K562 (cell line): ENCODE measurements around the gene MAP1S. TPM values are rescaled to one million over a fixed set of nuclear protein-coding genes. Genes with fewer than 3 reads are reported as not detected.

Experiments
- ATAC-seq: fragments of 200-7000 bp; cut with Tn5 transposase; 3 replicates; pipeline ENCODE4 v1.9.1; 2020; ENCODE audit warnings: moderate library complexity
- BruUV-seq: library from RNA; stranded (reverse); fragments of 400-500 nt; replicated peaks from 2 replicates; lab custom pipeline; 2021; lab: Mats Ljungman, UMichigan
- CTCF ChIA-PET: fragments of 300-600 bp; formaldehyde crosslinking; extraction: SDS; loops from one replicate; lab custom pipeline; 2021; ENCODE audit warnings: low intra/inter-chr PET ratio; lab: Yijun Ruan, JAX
- POLR2A ChIA-PET: fragments of 300-600, 350-650 bp; sonication (Branson Sonifier 250); formaldehyde crosslinking; extraction: SDS; loops from one replicate; lab custom pipeline; 2021; ENCODE audit warnings: antibody characterized with exemption, inconsistent platforms; lab: Yijun Ruan, JAX
- DNase-seq, 4 experiments: peaks; one replicate each; pipeline versions ENCODE4 v3.0.0 to v3.0.0-alpha.2; 2011 to 2018; ENCODE audit warnings: low spot score in 3 of 4, mixed read lengths in 3 of 4; ENCODE audit errors: extremely low read depth in 1 of 4
- FAIRE-seq: peaks from 2 replicates; lab custom pipeline; 2011; peaks lifted over from hg19 to GRCh38; lab: Jason Lieb, UNC
- H2AFZ ChIP-seq: 2 replicates; pipeline ENCODE4 v1.6.0; 2011; ENCODE audit warnings: low read depth, low read length, control low read depth, inconsistent platforms
- H3K27ac ChIP-seq: fragments of 200-600 bp; 3 replicates; pipeline ENCODE4 v1.8.0; 2011; ENCODE audit warnings: low read depth, mild to moderate bottlenecking, control low read depth, inconsistent platforms, low read length, moderate library complexity, mixed read lengths; ENCODE audit errors: extremely low read depth
- H3K27me3 ChIP-seq, 2 experiments: fragments of 300-600 bp in 1 of 2; 2 replicates in 1 of 2; 3 replicates in 1 of 2; pipeline versions ENCODE4 v1.6.0 to v1.8.0; 2011; ENCODE audit warnings: inconsistent platforms in 2 of 2, low read length in 2 of 2, mild to moderate bottlenecking in 1 of 2, mixed read lengths in 1 of 2, moderate library complexity in 1 of 2; ENCODE audit not compliant: control insufficient read depth in 2 of 2, insufficient read depth in 2 of 2
- H3K36me3 ChIP-seq: fragments of 300-600 bp; 3 replicates; pipeline ENCODE4 v1.8.0; 2011; ENCODE audit warnings: mild to moderate bottlenecking, low read length, inconsistent platforms; ENCODE audit not compliant: control insufficient read depth, insufficient read depth
- H3K4me1 ChIP-seq, 2 experiments: fragments of 200-600 bp in 1 of 2; replicated peaks in 1 of 2; 2 replicates in 1 of 2; 3 replicates in 1 of 2; pipeline versions ENCODE4 v1.5.1 to v1.8.0; 2011; ENCODE audit warnings: inconsistent platforms in 2 of 2, low read length in 2 of 2, mild to moderate bottlenecking in 1 of 2, mixed read lengths in 1 of 2, moderate library complexity in 1 of 2; ENCODE audit not compliant: control insufficient read depth in 2 of 2, insufficient read depth in 2 of 2
- H3K4me2 ChIP-seq: 2 replicates; pipeline ENCODE4 v1.6.1; 2011; ENCODE audit warnings: low read length, control low read depth, inconsistent platforms, mixed read lengths; ENCODE audit not compliant: insufficient read depth
- H3K4me3 ChIP-seq: fragments of 200-600 bp; sonication (generic), shearing (Covaris generic); 2 replicates; pipeline ENCODE4 v1.5.1; 2016; ENCODE audit warnings: control low read depth, inconsistent platforms
- H3K79me2 ChIP-seq: fragments of 200-600 bp; 3 replicates; pipeline ENCODE4 v1.8.0; 2011; ENCODE audit warnings: low read length, inconsistent platforms; ENCODE audit not compliant: control insufficient read depth, insufficient read depth
- H3K9ac ChIP-seq, 2 experiments: 2 replicates each; pipeline versions ENCODE4 v1.6.0 to v1.6.1; 2011; ENCODE audit warnings: low read depth in 2 of 2, low read length in 2 of 2, control low read depth in 1 of 2, inconsistent platforms in 1 of 2, mild to moderate bottlenecking in 1 of 2, mixed read lengths in 1 of 2; ENCODE audit not compliant: insufficient read depth in 1 of 2
- H3K9me1 ChIP-seq: one replicate; pipeline ENCODE4 v1.6.0; 2011; ENCODE audit warnings: inconsistent platforms, mild to moderate bottlenecking, low read length, moderate library complexity; ENCODE audit not compliant: control insufficient read depth, insufficient read depth
- H3K9me3 ChIP-seq: replicated peaks from 2 replicates; pipeline ENCODE4 v1.5.1; 2011; ENCODE audit warnings: low read depth, low read length, inconsistent platforms; ENCODE audit not compliant: control insufficient read depth, insufficient read depth
- H4K20me1 ChIP-seq: replicated peaks from 2 replicates; pipeline ENCODE4 v1.6.1; 2011; ENCODE audit warnings: low read length, inconsistent platforms, mixed read lengths; ENCODE audit not compliant: control insufficient read depth, insufficient read depth
- CHD4 ChIP-seq: fragments of 200-600 bp; sonication (generic); IDR thresholded peaks from 3 replicates; pipeline ENCODE4 v1.6.1; 2012; ENCODE audit warnings: low read depth, mild to moderate bottlenecking, mixed read lengths, low read length, inconsistent platforms; ENCODE audit not compliant: insufficient read depth, insufficient replicate concordance, poor library complexity, severe bottlenecking
- NFIC ChIP-seq: fragments of 450-650 bp; IDR thresholded peaks from 2 replicates; pipeline ENCODE4 v1.6.1; 2017; ENCODE audit warnings: mild to moderate bottlenecking, inconsistent platforms
- SRSF3 ChIP-seq: fragments of 200-400 bp; formaldehyde crosslinking; IDR thresholded peaks from 2 replicates; pipeline ENCODE4 v1.6.1; 2016; ENCODE audit warnings: mild to moderate bottlenecking, low read length, moderate library complexity; ENCODE audit not compliant: insufficient read depth
- SUPT5H ChIP-seq: fragments of 450-650 bp; IDR thresholded peaks from 2 replicates; pipeline ENCODE4 v1.6.1; 2016
- XRCC4 ChIP-seq: IDR thresholded peaks from one replicate; pipeline ENCODE4 v1.6.1; 2011; ENCODE audit not compliant: insufficient read depth, insufficient read length; ENCODE audit errors: extremely low read depth
- WGBS: fragments of 100-300 bp; shearing (Covaris generic); methylation state at CpG from one replicate; pipeline ENCODE4 v1.1.6; 2016; ENCODE audit warnings: low coverage, mixed read lengths; ENCODE audit not compliant: insufficient coverage; ENCODE audit errors: missing lambda C conversion rate; 5-methylcytosine and 5-hydroxymethylcytosine counted together
- in situ Hi-C: fragments of 300-500 bp; cut with MboI; formaldehyde crosslinking; loops from 4 replicates; pipeline ENCODE4 v1.15.0; 2018; ENCODE audit warnings: inconsistent platforms, mixed read lengths
- intact Hi-C: fragments of 100-400 bp; cut with micrococcal nuclease; formaldehyde crosslinking; loops from 2 replicates; pipeline ENCODE4 v1.14.2; 2022
- polyA plus RNA-seq, 8 experiments: library from polyadenylated mRNA; depleted of rRNA in 4 of 8; stranded (reverse) in 5 of 8; unstranded in 3 of 8; fragments of >200 nt; fragmentation: Nextera tagmentation in 2 of 8; fragmentation: Illumina TruSeq in 1 of 8; extraction: Ambion mirVana in 2 of 8; extraction: Trizol in 1 of 8; gene quantifications; 2 replicates each; pipeline versions ENCODE4 v1.2.1 to v1.2.3, GENCODE V29; 2011 to 2014; ENCODE audit warnings: inconsistent platforms in 1 of 8, missing spikeins in 1 of 8
- total RNA-seq, 7 experiments: library from RNA; depleted of rRNA in 6 of 7; stranded (reverse); fragments of >200 nt in 6 of 7; fragmentation: Illumina TruSeq in 2 of 7; extraction: Trizol in 2 of 7; gene quantifications; 2 replicates each; pipeline versions ENCODE4 v1.2.1 to v1.2.3, GENCODE V29; 2011 to 2021; ENCODE audit warnings: low replicate concordance in 1 of 7
- TF ChIP-seq, protein P1 (sequence below), 2 experiments: fragments of 200-800 bp in 1 of 2; sonication (Bioruptor generic) in 1 of 2; sonication (generic) in 1 of 2; formaldehyde crosslinking in 1 of 2; IDR thresholded peaks in 1 of 2; conservative IDR thresholded peaks in 1 of 2; 2 replicates each; pipeline versions ENCODE4 v1.5.0 to v1.6.1; 2016 to 2020; ENCODE audit warnings: missing compliant biosample characterization in 1 of 2, missing genetic modification characterization in 1 of 2, missing genetic modification reagents in 1 of 2
- TF ChIP-seq, protein P2 (sequence below): fragments of 450-650 bp; IDR thresholded peaks from 2 replicates; pipeline ENCODE4 v1.6.1; 2017; ENCODE audit warnings: mild to moderate bottlenecking, moderate library complexity
- TF ChIP-seq, protein P3 (sequence below), 2 experiments: fragments of 450-650 bp in 1 of 2; sonication (generic) in 1 of 2; formaldehyde crosslinking in 1 of 2; IDR thresholded peaks; 2 replicates each; pipeline versions ENCODE4 v1.7.1 to v1.9.0; 2016 to 2022; ENCODE audit warnings: inconsistent platforms in 1 of 2, mild to moderate bottlenecking in 1 of 2, missing genetic modification reagents in 1 of 2

MAP1S gene
- total and polyA plus RNA-seq, 9 of the 15 experiments (the other 6 are each of a cell fraction or from before 2014, with no cell fraction given), result 2.0 to 81.0 (median 9.5) TPM

DNA sequence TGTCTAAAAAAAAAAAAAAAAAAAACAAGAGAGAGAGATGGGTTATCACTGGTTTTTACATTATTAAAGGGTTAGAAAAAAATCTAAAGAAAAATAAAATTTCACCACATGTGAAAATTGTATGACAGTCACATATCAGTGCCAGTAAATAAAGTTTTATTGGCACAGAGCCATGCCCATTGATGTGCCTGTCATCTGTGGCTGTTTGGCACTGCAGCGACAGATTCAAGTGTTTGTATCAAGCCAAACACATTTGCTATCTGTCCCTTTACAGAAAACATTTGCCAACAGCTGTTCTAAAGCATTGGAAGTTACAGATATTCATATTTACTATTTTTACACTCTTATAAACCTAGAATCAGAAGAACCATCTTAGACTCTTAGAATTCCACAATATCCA, 48.3 kb downstream of the MAP1S start:
- CTCF ChIA-PET, result no interaction called here
- Histone ChIP-seq H3K9ac (no peak overlapping the region), H3K9me3 (no peaks in the 10 kb centered on the region), H3K27me3 (no peaks in the 10 kb centered on the region), H3K9me1 (peaks cover 5% of the 10 kb centered on the region), H3K79me2 (no peaks in the 10 kb centered on the region), H3K4me3 (no peak overlapping the region), H2AFZ (no peak overlapping the region), H3K36me3 (peaks cover 77% of the 10 kb centered on the region; the same call in 2 of the 3 replicates), H3K27ac (no peak overlapping the region), H3K4me1 (peaks cover 0 to 5% of the 10 kb centered on the region in 2 experiments; a peak in 3 of 5 replicates), H4K20me1 (0 out of 2 replicates have a peak, but pooled peaks cover 1% of the 10 kb centered on the region), H3K4me2 (no peak overlapping the region)
- 87% methylated on average over 1 of the region's 1 CpG for WGBS
- ATAC-seq (no peak), FAIRE-seq (peak; percentile 42), DNase-seq (no peak)
- in situ Hi-C loops (no loop called here), intact Hi-C loops (no loop called here)
- TF ChIP-seq SRSF3 (no peak), CHD4 (no peak), XRCC4 (no peak), NFIC (peak; percentile 73), SUPT5H (no peak)
- TF ChIP-seq, protein P1, sequence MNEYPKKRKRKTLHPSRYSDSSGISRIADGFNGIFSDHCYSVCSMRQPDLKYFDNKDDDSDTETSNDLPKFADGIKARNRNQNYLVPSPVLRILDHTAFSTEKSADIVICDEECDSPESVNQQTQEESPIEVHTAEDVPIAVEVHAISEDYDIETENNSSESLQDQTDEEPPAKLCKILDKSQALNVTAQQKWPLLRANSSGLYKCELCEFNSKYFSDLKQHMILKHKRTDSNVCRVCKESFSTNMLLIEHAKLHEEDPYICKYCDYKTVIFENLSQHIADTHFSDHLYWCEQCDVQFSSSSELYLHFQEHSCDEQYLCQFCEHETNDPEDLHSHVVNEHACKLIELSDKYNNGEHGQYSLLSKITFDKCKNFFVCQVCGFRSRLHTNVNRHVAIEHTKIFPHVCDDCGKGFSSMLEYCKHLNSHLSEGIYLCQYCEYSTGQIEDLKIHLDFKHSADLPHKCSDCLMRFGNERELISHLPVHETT (CRISPR knock-in tag; conservative IDR thresholded peaks at IDR 0.05 in 1 of 2, IDR thresholded peaks at IDR 0.05 in 1 of 2), result no peak
- TF ChIP-seq, protein P2, sequence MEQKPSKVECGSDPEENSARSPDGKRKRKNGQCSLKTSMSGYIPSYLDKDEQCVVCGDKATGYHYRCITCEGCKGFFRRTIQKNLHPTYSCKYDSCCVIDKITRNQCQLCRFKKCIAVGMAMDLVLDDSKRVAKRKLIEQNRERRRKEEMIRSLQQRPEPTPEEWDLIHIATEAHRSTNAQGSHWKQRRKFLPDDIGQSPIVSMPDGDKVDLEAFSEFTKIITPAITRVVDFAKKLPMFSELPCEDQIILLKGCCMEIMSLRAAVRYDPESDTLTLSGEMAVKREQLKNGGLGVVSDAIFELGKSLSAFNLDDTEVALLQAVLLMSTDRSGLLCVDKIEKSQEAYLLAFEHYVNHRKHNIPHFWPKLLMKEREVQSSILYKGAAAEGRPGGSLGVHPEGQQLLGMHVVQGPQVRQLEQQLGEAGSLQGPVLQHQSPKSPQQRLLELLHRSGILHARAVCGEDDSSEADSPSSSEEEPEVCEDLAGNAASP, result no peak
- TF ChIP-seq, protein P3, sequence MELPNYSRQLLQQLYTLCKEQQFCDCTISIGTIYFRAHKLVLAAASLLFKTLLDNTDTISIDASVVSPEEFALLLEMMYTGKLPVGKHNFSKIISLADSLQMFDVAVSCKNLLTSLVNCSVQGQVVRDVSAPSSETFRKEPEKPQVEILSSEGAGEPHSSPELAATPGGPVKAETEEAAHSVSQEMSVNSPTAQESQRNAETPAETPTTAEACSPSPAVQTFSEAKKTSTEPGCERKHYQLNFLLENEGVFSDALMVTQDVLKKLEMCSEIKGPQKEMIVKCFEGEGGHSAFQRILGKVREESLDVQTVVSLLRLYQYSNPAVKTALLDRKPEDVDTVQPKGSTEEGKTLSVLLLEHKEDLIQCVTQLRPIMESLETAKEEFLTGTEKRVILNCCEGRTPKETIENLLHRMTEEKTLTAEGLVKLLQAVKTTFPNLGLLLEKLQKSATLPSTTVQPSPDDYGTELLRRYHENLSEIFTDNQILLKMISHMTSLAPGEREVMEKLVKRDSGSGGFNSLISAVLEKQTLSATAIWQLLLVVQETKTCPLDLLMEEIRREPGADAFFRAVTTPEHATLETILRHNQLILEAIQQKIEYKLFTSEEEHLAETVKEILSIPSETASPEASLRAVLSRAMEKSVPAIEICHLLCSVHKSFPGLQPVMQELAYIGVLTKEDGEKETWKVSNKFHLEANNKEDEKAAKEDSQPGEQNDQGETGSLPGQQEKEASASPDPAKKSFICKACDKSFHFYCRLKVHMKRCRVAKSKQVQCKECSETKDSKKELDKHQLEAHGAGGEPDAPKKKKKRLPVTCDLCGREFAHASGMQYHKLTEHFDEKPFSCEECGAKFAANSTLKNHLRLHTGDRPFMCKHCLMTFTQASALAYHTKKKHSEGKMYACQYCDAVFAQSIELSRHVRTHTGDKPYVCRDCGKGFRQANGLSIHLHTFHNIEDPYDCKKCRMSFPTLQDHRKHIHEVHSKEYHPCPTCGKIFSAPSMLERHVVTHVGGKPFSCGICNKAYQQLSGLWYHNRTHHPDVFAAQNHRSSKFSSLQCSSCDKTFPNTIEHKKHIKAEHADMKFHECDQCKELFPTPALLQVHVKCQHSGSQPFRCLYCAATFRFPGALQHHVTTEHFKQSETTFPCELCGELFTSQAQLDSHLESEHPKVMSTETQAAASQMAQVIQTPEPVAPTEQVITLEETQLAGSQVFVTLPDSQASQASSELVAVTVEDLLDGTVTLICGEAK (IDR thresholded peaks at IDR 0.05), result 0 out of 2 replicates have a peak, but pooled peaks have one; percentile 26
- TF ChIP-seq, protein P3 (CRISPR knock-in tag; IDR thresholded peaks at IDR 0.05), result no peak
- POLR2A ChIA-PET, result interaction anchor here (0.6 kb wide), 1 partner anchor 10 kb away, joined by 3 read pairs; no protein-coding TSS in a partner anchor
- TSS peak; percentile 30 for BruUV-seq
